Measurements from ENCODE around the gene DZIP1.

Gene DZIP1

DNA sequence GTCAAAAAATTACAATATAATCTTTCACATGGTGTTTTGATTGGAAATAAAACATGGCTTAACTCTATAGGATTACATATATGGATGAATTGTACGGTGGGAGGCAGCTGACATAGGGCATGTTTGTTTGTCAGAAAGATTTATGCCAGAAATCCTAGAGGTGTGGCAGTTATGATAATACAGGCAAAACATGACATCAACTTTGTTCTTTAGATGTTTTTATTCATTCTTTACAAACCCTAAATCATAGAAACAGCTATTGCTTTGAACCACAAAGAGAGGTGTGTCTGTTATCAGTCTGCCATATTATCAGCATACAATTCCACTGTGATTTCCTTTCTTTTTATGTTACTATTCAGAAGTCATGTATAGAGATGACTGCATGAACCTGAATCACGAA is 100.2 kb downstream of the DZIP1 start:
- DNase-seq: no peak

DNA sequence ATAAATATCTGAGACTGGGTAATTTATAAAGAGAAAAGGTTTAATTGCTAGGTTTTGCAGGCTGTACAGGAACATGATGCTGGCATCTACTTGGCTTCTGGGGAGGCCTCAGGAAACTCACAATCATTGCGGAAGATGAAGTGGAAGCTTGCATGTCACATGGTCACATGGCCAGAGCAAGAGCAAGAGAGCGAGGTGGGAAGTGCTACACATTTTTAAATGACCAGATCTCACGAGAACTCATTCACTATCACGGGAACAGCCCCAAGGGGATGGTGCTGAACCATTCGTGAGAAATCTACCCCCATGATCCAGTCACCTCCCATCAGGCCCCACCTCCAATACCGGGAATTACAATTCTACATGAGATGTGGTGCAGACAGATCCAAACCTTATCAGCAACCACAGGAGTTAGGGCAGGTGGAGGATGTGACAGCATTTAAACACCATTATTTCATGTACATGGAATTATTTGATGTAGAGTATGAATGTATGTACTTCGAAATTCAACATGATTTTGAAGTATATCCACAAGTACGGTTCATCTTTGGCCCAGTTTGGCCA is 102.5 kb downstream of the DZIP1 start:
- DNase-seq: no peak

DNA sequence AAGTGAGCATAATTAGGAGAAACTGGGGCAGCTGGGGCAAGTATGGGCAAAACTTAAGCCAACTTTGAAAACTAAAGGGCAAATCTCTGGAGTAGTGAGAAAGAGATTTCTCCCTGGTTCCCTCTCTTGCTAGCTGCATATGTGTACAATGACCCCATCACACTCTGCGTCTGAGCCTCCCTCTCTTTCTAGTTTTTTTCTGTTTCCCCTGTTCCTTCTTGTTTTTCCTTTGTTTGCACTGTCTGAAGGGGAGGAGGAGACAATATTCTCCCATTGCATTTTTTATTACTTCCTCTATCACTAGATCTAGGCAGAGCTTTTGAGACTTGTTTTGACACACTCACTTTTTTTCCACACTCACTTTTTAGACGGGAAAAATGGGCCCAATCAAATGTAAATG is 103.2 kb downstream of the DZIP1 start:
- no peak for DNase-seq

DNA sequence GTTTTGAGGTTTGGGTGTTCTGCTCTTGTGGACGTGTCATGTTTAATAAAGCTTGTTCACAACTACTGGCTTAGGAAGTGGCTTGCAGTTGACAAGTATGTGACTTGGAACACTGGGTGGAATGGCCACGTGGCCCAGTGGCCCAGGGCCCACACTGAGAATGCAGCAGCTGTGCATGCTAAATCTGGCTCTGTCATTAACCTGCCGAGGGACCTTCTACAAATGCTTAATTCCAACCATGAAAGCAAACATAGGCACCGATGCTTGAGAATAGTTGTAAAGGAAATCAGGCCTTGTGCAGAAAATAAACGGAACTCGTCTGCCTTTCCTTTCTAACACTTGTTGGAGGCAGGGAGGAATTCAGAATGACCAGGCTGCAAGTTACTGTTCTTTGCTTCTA is 103.6 kb downstream of the DZIP1 start:
- no peak for DNase-seq

DNA sequence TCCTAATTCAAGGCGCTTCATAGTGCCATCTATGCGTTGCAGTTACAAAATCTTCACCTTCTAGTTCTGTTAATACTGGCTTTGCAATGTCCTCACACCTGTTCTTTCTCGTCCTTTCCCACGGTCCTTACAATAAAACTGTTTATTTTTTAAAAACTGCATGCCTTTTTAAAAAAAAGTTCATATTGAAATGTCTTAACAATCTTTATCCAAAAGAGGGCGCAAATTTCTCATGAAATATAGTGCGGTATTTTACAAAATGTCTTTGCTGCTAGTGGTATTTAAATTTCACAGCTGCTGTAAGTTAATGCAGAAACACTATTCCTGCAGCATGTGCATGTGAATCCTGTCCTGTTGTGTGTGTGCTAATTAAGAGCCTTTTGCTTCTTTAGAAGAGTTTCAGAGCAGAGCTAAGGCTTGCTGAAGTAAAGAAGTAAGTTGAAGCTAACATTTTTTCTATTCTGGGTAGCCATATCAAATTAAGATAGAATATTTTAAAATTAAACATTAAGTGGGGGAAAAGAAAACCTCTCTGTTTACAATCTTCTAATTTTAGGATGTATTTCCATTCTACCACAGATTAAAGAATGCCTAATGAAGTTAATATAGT is 107.8 kb downstream of the DZIP1 start:
- peak in 1 of 5 experiments; percentile 12 for DNase-seq

DNA sequence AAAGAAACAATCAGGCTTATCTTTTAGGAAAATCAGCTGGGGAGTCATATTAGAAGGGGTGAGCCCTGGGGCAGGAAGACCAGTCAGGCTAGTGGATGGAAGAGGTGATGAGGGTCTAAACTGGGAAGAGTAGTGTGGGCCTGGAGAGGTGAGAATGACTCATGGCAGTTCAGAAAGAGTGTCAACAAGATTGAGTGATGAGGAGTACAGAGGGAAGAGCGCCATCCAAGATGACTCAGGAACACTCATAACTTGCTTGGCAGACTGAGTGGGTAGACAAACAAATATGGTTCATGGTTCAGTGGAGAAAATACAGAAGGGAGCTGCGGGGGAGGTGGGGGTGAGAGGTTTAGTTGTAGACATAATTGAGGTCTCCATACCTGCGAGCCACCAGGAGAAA is 109.3 kb downstream of the DZIP1 start:
- DNase-seq: no peak

DNA sequence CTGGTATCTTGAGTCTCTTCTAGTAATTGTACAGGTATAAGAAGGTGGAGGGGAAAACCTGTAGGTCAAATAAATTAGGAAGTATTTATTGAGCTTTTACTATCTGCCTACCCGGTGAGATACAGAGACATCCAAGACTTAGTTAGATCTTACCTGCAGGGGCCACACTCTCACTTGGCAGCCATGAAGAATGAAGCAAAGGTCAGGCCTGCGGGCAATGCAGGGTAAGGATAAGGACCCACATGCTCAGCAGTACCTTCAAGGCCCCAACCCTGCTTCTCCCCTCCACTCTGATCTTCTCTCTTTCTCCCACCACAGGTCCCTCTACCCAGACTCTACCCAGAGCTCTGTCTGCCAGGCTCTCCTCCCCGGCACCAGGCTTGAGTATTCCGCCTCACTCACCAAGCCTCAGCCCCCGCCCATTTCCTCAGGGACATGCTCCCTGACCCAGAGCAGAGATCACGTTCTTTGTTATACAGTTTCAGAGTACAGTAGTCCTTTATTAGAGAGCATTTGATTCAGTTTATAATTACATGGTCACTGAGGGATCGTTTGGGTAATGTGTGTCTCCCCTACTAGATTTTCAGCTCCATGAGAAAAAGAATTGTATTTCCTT is 110.9 kb downstream of the DZIP1 start:
- DNase-seq: no peak

DNA sequence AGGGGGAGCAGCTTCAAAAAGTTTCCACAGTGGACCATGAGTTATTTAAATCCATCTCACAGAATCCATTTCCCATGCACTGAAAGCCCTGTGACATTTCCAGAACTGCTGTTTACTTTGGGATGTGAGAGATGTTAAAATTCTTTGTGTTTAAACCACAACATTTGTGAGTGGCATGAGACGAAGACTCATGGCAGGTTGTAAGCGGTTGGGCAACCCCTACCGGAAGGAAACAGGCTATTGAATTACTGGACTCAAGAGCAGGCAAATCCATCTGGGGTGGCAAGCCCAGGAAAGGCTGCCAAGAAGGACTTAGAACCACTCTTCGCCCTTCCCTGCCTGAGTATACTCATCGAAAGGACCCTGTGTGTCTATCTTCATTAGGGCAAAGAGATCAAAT is 114.3 kb downstream of the DZIP1 start:
- DNase-seq: no peak

Data from T-helper 2 cell (primary cell).